Panc1 (cell line): ENCODE data around the gene FOXA3.

Experiments used
- CTCF ChIP-seq: fragments of 450-650 bp; IDR thresholded peaks from 2 replicates; pipeline ENCODE4 v1.5.1; 2017; ENCODE audit warnings: mild to moderate bottlenecking
- TF ChIP-seq, protein P1 (sequence below), 2 experiments: IDR thresholded peaks; 2 replicates each; pipeline ENCODE4 v1.6.1; 2011 to 2012; ENCODE audit warnings: low read depth in 2 of 2, control low read depth in 1 of 2, low read length in 1 of 2, mild to moderate bottlenecking in 1 of 2, moderate library complexity in 1 of 2; ENCODE audit not compliant: insufficient read depth in 1 of 2

DNA sequence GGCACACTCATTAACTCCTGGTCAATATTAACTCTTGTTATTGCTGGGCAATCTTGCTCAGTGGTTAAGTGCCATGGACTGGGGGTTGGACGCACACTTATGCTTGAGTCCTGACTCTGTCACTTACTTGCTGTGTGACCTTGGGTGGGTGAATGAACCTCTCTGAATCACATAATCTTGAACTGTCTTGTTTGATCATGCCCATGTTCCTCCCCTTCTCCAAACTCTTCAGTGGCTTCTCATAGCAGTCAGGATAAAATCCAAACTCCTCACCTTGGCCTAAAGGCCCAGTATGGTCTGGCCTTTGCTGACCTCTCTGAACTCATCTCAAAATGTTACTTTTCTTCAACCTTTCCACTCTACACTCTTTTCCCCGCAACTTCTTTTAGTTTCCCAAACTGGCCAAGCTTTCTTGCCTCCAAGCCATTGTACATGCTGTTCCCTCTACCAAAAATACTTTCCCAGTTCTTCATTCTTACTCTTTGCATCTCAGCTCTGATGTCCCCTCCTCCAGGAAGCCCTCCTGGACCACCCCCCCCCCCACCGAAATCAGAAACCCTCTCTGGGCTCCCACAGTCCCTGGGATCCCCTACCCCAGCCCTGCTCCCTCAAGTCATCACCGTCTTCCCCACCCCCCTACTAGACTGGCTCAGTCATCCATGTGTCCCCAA lies 35.9 kb downstream of the FOXA3 start:
- TF ChIP-seq CTCF = no peak
- TF ChIP-seq, protein P1, sequence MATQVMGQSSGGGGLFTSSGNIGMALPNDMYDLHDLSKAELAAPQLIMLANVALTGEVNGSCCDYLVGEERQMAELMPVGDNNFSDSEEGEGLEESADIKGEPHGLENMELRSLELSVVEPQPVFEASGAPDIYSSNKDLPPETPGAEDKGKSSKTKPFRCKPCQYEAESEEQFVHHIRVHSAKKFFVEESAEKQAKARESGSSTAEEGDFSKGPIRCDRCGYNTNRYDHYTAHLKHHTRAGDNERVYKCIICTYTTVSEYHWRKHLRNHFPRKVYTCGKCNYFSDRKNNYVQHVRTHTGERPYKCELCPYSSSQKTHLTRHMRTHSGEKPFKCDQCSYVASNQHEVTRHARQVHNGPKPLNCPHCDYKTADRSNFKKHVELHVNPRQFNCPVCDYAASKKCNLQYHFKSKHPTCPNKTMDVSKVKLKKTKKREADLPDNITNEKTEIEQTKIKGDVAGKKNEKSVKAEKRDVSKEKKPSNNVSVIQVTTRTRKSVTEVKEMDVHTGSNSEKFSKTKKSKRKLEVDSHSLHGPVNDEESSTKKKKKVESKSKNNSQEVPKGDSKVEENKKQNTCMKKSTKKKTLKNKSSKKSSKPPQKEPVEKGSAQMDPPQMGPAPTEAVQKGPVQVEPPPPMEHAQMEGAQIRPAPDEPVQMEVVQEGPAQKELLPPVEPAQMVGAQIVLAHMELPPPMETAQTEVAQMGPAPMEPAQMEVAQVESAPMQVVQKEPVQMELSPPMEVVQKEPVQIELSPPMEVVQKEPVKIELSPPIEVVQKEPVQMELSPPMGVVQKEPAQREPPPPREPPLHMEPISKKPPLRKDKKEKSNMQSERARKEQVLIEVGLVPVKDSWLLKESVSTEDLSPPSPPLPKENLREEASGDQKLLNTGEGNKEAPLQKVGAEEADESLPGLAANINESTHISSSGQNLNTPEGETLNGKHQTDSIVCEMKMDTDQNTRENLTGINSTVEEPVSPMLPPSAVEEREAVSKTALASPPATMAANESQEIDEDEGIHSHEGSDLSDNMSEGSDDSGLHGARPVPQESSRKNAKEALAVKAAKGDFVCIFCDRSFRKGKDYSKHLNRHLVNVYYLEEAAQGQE (IDR thresholded peaks at IDR 0.05; ENCODE audit: insufficient read depth in 1 of 2, low read depth in 2 of 2, low read length in 1 of 2) = no peak
